WTC11 (cell line): ENCODE measurements around the gene RAB15. TPM values are rescaled to one million over a fixed set of nuclear protein-coding genes. Genes with fewer than 3 reads are reported as not detected.

Experiments
- ATAC-seq: fragments of 200-7000 bp; cut with Tn5 transposase; 2 replicates; pipeline ENCODE4 v1.10.0; 2021; ENCODE audit warnings: mild to moderate bottlenecking, moderate library complexity
- CTCF ChIA-PET: fragments of 300-600 bp; sonication (Branson Sonifier 250); formaldehyde crosslinking; loops from one replicate; lab custom pipeline; 2021; ENCODE audit warnings: antibody characterized with exemption; lab: Charles Lee
- POLR2A ChIA-PET: fragments of 350-600 bp; sonication (Branson Sonifier 250); formaldehyde crosslinking; loops from one replicate; lab custom pipeline; 2021; ENCODE audit warnings: antibody characterized with exemption; lab: Charles Lee
- DNase-seq: peaks from one replicate; pipeline ENCODE4 v3.0.0; 2021; ENCODE audit warnings: low spot score
- H3K27ac Mint-ChIP-seq: 2 replicates; pipeline ENCODE4 v1.8.0; 2021; ENCODE audit warnings: mixed read lengths
- H3K27me3 Mint-ChIP-seq: 2 replicates; pipeline ENCODE4 v1.8.0; 2021; ENCODE audit warnings: low read depth, mild to moderate bottlenecking, moderate library complexity, mixed read lengths
- H3K36me3 Mint-ChIP-seq: 2 replicates; pipeline ENCODE4 v1.8.0; 2021; ENCODE audit warnings: mixed read lengths
- H3K4me1 Mint-ChIP-seq: 2 replicates; pipeline ENCODE4 v1.8.0; 2022; ENCODE audit warnings: mixed read lengths
- H3K4me3 Mint-ChIP-seq: 2 replicates; pipeline ENCODE4 v1.8.0; 2021; ENCODE audit warnings: mild to moderate bottlenecking, moderate library complexity, mixed read lengths
- H3K9me3 Mint-ChIP-seq: 2 replicates; pipeline ENCODE4 v1.8.0; 2021; ENCODE audit warnings: mixed read lengths
- CREB1 ChIP-seq: sonication (generic); formaldehyde crosslinking; IDR thresholded peaks from 2 replicates; pipeline ENCODE4 v1.8.0; 2023; ENCODE audit warnings: mild to moderate bottlenecking, missing genetic modification reagents
- ESRRA ChIP-seq: sonication (generic); formaldehyde crosslinking; IDR thresholded peaks from 2 replicates; pipeline ENCODE4 v1.8.1; 2022; ENCODE audit warnings: mild to moderate bottlenecking, missing genetic modification reagents, borderline replicate concordance
- ETV6 ChIP-seq: sonication (generic); formaldehyde crosslinking; IDR thresholded peaks from 2 replicates; pipeline ENCODE4 v1.8.1; 2022; ENCODE audit warnings: mild to moderate bottlenecking, missing genetic modification reagents
- FOXK1 ChIP-seq: sonication (generic); formaldehyde crosslinking; IDR thresholded peaks from 2 replicates; pipeline ENCODE4 v1.8.0; 2022; ENCODE audit warnings: mild to moderate bottlenecking, moderate library complexity, missing genetic modification reagents
- FOXP1 ChIP-seq: sonication (generic); formaldehyde crosslinking; IDR thresholded peaks from 2 replicates; pipeline ENCODE4 v1.8.0; 2022; ENCODE audit warnings: missing genetic modification reagents, mild to moderate bottlenecking, moderate library complexity, borderline replicate concordance
- GABPB1 ChIP-seq: sonication (generic); formaldehyde crosslinking; IDR thresholded peaks from 2 replicates; pipeline ENCODE4 v1.8.1; 2023; ENCODE audit warnings: mild to moderate bottlenecking, missing genetic modification reagents
- IRF1 ChIP-seq: sonication (generic); formaldehyde crosslinking; IDR thresholded peaks from 2 replicates; pipeline ENCODE4 v1.8.0; 2023; ENCODE audit warnings: missing genetic modification reagents
- SOX15 ChIP-seq: fragments of 250-450 bp; sonication (Bioruptor Pico); IDR thresholded peaks from 2 replicates; pipeline ENCODE4 v1.9.0; 2021; ENCODE audit warnings: mild to moderate bottlenecking
- SP1 ChIP-seq: sonication (generic); formaldehyde crosslinking; conservative IDR thresholded peaks from 2 replicates; pipeline ENCODE4 v1.8.1; 2022; ENCODE audit warnings: missing genetic modification reagents
- STAT6 ChIP-seq: sonication (generic); formaldehyde crosslinking; conservative IDR thresholded peaks from 2 replicates; pipeline ENCODE4 v1.8.1; 2023; ENCODE audit warnings: mild to moderate bottlenecking, low read depth, missing genetic modification reagents, moderate library complexity
- ZNF232 ChIP-seq: sonication (generic); formaldehyde crosslinking; IDR thresholded peaks from 2 replicates; pipeline ENCODE4 v1.8.0; 2022; ENCODE audit warnings: mild to moderate bottlenecking, missing genetic modification reagents
- ZNF416 ChIP-seq: fragments of 250-450 bp; sonication (Bioruptor Pico); IDR thresholded peaks from 2 replicates; pipeline ENCODE4 v1.9.0; 2021; ENCODE audit warnings: mild to moderate bottlenecking, inconsistent platforms
- total RNA-seq: library from RNA; stranded (reverse); gene quantifications from 3 replicates; pipeline ENCODE4 v1.2.3, GENCODE V29; 2021
- TF ChIP-seq, protein P1 (sequence below): sonication (generic); formaldehyde crosslinking; IDR thresholded peaks from 2 replicates; pipeline ENCODE4 v1.8.1; 2022; ENCODE audit warnings: low read depth, missing genetic modification reagents, borderline replicate concordance
- TF ChIP-seq, protein P2 (sequence below): sonication (generic); formaldehyde crosslinking; IDR thresholded peaks from 2 replicates; pipeline ENCODE4 v1.8.1; 2023; ENCODE audit warnings: mild to moderate bottlenecking, missing genetic modification reagents, moderate library complexity
- TF ChIP-seq, protein P3 (sequence below): fragments of 200-600 bp; IDR thresholded peaks from 2 replicates; pipeline ENCODE4 v1.8.0; 2022; ENCODE audit warnings: antibody characterized with exemption

Gene RAB15
- total RNA-seq, 1 experiment from 2014 or later = 49.1 TPM

DNA sequence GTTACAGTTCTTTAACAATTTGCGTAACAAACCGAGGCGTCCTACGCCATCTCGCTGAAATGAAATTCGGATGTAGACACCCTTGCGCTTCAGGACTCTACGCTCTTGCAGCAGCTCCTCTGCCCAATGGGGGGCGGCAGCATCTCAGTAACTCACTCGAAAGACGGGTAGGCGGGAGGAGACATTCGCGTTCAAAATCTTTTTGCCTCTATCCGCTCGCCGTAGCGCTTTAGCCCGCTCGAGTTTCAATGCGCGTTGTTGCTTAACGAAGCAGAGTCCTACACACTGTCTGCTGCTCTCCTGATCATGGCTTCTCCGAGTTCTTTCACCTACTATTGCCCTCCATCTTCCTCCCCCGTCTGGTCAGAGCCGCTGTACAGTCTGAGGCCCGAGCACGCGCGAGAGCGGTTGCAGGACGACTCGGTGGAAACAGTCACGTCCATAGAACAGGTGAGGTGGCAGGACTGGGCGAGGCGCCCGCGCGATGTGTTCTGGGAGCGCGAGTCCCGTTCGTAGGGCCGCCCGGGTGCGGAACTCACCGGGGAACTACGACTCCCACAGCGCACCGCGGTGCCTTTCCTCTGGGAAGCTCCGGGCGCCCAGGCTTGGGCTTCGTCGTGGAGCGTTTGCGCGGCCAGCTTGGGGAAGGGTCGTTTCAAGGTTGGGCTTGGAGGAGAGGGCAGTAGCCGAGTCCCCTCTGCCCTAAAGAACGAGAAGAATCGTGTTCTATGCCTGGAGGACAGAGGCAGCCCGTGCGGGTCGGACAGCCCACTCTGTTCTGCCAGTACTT lies 14.7 kb upstream of the RAB15 start, which contains the start of gene FNTB (continued):
- TF ChIP-seq IRF1 (no peak), CREB1 (CRISPR knock-in tag) (0 out of 2 replicates have a peak, but pooled peaks have one; percentile 28), ZNF232 (CRISPR knock-in tag) (peak; percentile 54; the same call in 1 of the 2 replicates), SP1 (peak; percentile 45; the same call in 1 of the 2 replicates), GABPB1 (CRISPR knock-in tag) (peak; percentile 59), FOXK1 (CRISPR knock-in tag) (peak; percentile 94), SOX15 (CRISPR knock-in tag) (no peak), FOXP1 (CRISPR knock-in tag) (peak; percentile 86; the same call in 1 of the 2 replicates), ZNF416 (no peak), ETV6 (CRISPR knock-in tag) (peak; percentile 80; the same call in 1 of the 2 replicates), ESRRA (peak; percentile 36; the same call in 1 of the 2 replicates)
- TF ChIP-seq, protein P1, sequence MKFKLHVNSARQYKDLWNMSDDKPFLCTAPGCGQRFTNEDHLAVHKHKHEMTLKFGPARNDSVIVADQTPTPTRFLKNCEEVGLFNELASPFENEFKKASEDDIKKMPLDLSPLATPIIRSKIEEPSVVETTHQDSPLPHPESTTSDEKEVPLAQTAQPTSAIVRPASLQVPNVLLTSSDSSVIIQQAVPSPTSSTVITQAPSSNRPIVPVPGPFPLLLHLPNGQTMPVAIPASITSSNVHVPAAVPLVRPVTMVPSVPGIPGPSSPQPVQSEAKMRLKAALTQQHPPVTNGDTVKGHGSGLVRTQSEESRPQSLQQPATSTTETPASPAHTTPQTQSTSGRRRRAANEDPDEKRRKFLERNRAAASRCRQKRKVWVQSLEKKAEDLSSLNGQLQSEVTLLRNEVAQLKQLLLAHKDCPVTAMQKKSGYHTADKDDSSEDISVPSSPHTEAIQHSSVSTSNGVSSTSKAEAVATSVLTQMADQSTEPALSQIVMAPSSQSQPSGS = no peak
- TF ChIP-seq, protein P2, sequence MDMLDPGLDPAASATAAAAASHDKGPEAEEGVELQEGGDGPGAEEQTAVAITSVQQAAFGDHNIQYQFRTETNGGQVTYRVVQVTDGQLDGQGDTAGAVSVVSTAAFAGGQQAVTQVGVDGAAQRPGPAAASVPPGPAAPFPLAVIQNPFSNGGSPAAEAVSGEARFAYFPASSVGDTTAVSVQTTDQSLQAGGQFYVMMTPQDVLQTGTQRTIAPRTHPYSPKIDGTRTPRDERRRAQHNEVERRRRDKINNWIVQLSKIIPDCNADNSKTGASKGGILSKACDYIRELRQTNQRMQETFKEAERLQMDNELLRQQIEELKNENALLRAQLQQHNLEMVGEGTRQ (CRISPR knock-in tag) = 0 out of 2 replicates have a peak, but pooled peaks have one; percentile 12

DNA sequence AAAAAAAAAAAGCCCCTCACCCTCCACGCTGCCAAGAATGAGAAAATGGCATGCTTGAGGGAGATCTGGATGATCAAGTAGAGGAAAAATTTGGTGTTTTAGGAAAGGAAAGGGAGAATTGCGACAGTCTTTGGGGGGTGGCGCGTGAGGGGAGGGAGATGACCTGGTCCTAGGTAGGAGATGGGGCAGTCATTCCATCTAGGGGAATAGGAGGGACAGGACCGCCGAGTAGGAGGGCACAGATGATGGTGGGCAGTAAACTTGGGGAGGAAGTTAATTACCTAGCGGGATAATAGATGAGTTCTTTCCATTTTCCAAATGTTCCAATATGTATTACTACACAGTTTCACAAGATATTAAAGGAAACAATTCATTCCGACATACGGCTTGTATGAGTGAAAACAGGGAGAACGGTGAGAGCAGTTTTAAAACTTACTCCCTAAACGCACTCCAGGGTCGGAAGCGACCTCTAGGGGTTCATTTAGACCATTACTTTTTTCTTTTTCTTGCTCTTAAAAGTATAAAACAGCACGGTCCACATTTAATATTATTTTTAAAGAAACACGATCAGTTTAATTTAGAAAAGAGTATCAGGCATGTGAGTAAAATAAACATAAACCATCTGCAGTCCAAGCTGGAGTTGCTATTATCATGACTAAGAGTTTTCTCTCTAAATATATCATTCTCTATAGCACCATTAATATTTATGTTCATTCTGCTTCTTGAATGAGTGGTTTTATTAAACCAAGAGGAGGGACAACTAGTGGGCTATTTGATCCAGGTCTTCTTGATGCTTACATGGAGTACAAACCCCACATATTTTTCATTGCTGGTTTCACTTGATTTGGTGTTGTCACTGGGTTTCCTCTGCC lies 11.5 kb upstream of the RAB15 start:
- Mint-ChIP-seq H3K27ac (no peak overlapping the region), H3K36me3 (peaks cover under 1% of the 10 kb centered on the region; the same call in 1 of the 2 replicates), H3K4me3 (peak overlapping the region; percentile 73), H3K4me1 (peaks cover 20% of the 10 kb centered on the region), H3K9me3 (no peaks in the 10 kb centered on the region), H3K27me3 (peaks cover 7% of the 10 kb centered on the region)
- no peak for ATAC-seq
- ChIA-PET CTCF (interaction anchor here (0.6 to 0.7 kb wide), 2 partner anchors 36 to 293 kb away, joined by 3 to 4 read pairs; no protein-coding TSS in a partner anchor), POLR2A (no interaction called here)
- no peak for TF ChIP-seq STAT6
- TF ChIP-seq, protein P3, sequence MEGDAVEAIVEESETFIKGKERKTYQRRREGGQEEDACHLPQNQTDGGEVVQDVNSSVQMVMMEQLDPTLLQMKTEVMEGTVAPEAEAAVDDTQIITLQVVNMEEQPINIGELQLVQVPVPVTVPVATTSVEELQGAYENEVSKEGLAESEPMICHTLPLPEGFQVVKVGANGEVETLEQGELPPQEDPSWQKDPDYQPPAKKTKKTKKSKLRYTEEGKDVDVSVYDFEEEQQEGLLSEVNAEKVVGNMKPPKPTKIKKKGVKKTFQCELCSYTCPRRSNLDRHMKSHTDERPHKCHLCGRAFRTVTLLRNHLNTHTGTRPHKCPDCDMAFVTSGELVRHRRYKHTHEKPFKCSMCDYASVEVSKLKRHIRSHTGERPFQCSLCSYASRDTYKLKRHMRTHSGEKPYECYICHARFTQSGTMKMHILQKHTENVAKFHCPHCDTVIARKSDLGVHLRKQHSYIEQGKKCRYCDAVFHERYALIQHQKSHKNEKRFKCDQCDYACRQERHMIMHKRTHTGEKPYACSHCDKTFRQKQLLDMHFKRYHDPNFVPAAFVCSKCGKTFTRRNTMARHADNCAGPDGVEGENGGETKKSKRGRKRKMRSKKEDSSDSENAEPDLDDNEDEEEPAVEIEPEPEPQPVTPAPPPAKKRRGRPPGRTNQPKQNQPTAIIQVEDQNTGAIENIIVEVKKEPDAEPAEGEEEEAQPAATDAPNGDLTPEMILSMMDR = peak; percentile 52
- no peak for DNase-seq
